ENCODE measurements around the gene CHKA. TPM values are rescaled to one million over a fixed set of nuclear protein-coding genes. Genes with fewer than 3 reads are reported as not detected.

CHKA gene
- polyA plus RNA-seq, 1 of the 3 experiments (the other 2 are of a cell fraction) = 12.3 TPM

GRCh38 chr11:68066742-68067141 is 54.4 kb downstream of the CHKA start:
- H3K27me3 ChIP-seq (ENCODE audit: insufficient read depth) = no peaks in the 10 kb centered on the region
- no peaks in the 10 kb centered on the region for H3K9me2 ChIP-seq
- no peak overlapping the region for H3K9ac ChIP-seq
- POLR2A ChIA-PET = no interaction called here
- CTCF ChIA-PET = no interaction called here
- no peaks in the 10 kb centered on the region for H3K79me2 ChIP-seq (ENCODE audit: insufficient read depth)
- no peak overlapping the region for H3K27ac ChIP-seq (ENCODE audit: low read depth in 2 of 2, low read length in 1 of 2)
- TF ChIP-seq FOSL2 (IDR thresholded peaks at IDR 0.05; ENCODE audit: borderline replicate concordance, low read depth) (no peak), TEAD4 (IDR thresholded peaks at IDR 0.05; ENCODE audit: borderline replicate concordance, insufficient read depth) (no peak), POLR2AphosphoS5 (IDR thresholded peaks at IDR 0.05; ENCODE audit: low read depth, low read length) (no peak), NFIC (IDR thresholded peaks at IDR 0.05; ENCODE audit: borderline replicate concordance) (no peak), FOXM1 (IDR thresholded peaks at IDR 0.05; ENCODE audit: low read depth) (no peak), TCF12 (IDR thresholded peaks at IDR 0.05) (no peak), MXI1 (IDR thresholded peaks at IDR 0.05; ENCODE audit: low read depth, low read length) (no peak)
- H3K36me3 ChIP-seq (replicated peaks in 1 of 2; ENCODE audit: control insufficient read depth in 1 of 2, insufficient read depth in 2 of 2, low read length in 1 of 2) = peaks cover 32 to 44% of the 10 kb centered on the region in 2 experiments
- WGBS (ENCODE audit: low lambda C conversion rate) = no CpG with 5 or more reads among the region's 3 CpGs
- no peaks in the 10 kb centered on the region for H4K20me1 ChIP-seq (ENCODE audit: insufficient read depth)
- no peak overlapping the region for H2AFZ ChIP-seq (ENCODE audit: low read depth)
- H3K4me3 ChIP-seq (ENCODE audit: low read depth in 2 of 2, low read length in 1 of 2) = no peak overlapping the region
- no peak overlapping the region for H3K4me2 ChIP-seq
- no peaks in the 10 kb centered on the region for H3K4me1 ChIP-seq (ENCODE audit: control insufficient read depth in 1 of 2, insufficient read depth in 2 of 2, low read depth in 1 of 2, low read length in 1 of 2)
- no peaks in the 10 kb centered on the region for H3F3A ChIP-seq (replicated peaks; ENCODE audit: insufficient read depth)
- DNase-seq = no peak
- no peaks in the 10 kb centered on the region for H3K9me3 ChIP-seq

- Histone ChIP-seq H3K27me3 (ENCODE audit: insufficient read depth) (no peaks in the 10 kb centered on the region), H3K9ac (no peak overlapping the region), H3F3A (replicated peaks; ENCODE audit: insufficient read depth) (no peaks in the 10 kb centered on the region), H3K4me2 (no peak overlapping the region), H3K9me2 (no peaks in the 10 kb centered on the region), H3K9me3 (no peaks in the 10 kb centered on the region), H2AFZ (ENCODE audit: low read depth) (no peak overlapping the region), H3K4me3 (ENCODE audit: low read depth in 2 of 2, low read length in 1 of 2) (no peak overlapping the region), H4K20me1 (ENCODE audit: insufficient read depth) (no peaks in the 10 kb centered on the region), H3K27ac (ENCODE audit: low read depth in 2 of 2, low read length in 1 of 2) (no peak overlapping the region), H3K79me2 (ENCODE audit: insufficient read depth) (no peaks in the 10 kb centered on the region), H3K4me1 (ENCODE audit: control insufficient read depth in 1 of 2, insufficient read depth in 2 of 2, low read depth in 1 of 2, low read length in 1 of 2) (no peaks in the 10 kb centered on the region), H3K36me3 (replicated peaks in 1 of 2; ENCODE audit: control insufficient read depth in 1 of 2, insufficient read depth in 2 of 2, low read length in 1 of 2) (peaks cover 37 to 50% of the 10 kb centered on the region in 2 experiments)
- ChIA-PET POLR2A (no interaction called here), CTCF (no interaction called here)
- TF ChIP-seq TAF1 (IDR thresholded peaks at IDR 0.05; ENCODE audit: borderline replicate concordance, low read depth, low read length) (no peak), SIN3A (IDR thresholded peaks at IDR 0.05; ENCODE audit: borderline replicate concordance, low read depth, low read length) (no peak), NFIC (IDR thresholded peaks at IDR 0.05; ENCODE audit: borderline replicate concordance) (no peak), ELF1 (IDR thresholded peaks at IDR 0.05) (no peak), TEAD4 (IDR thresholded peaks at IDR 0.05; ENCODE audit: borderline replicate concordance, insufficient read depth) (no peak), CHD2 (IDR thresholded peaks at IDR 0.05; ENCODE audit: low read length, partially characterized antibody) (no peak), REST (IDR thresholded peaks at IDR 0.05; ENCODE audit: low read depth, low read length) (no peak), SMC3 (IDR thresholded peaks at IDR 0.05; ENCODE audit: low read depth, low read length) (no peak), EP300 (IDR thresholded peaks at IDR 0.05; ENCODE audit: borderline replicate concordance in 1 of 2, low read depth in 1 of 2, low read length in 1 of 2) (no peak), FOXM1 (IDR thresholded peaks at IDR 0.05; ENCODE audit: low read depth) (no peak), GABPA (IDR thresholded peaks at IDR 0.05; ENCODE audit: low read depth) (no peak), TCF12 (IDR thresholded peaks at IDR 0.05) (no peak)
- TF ChIP-seq, protein P1, sequence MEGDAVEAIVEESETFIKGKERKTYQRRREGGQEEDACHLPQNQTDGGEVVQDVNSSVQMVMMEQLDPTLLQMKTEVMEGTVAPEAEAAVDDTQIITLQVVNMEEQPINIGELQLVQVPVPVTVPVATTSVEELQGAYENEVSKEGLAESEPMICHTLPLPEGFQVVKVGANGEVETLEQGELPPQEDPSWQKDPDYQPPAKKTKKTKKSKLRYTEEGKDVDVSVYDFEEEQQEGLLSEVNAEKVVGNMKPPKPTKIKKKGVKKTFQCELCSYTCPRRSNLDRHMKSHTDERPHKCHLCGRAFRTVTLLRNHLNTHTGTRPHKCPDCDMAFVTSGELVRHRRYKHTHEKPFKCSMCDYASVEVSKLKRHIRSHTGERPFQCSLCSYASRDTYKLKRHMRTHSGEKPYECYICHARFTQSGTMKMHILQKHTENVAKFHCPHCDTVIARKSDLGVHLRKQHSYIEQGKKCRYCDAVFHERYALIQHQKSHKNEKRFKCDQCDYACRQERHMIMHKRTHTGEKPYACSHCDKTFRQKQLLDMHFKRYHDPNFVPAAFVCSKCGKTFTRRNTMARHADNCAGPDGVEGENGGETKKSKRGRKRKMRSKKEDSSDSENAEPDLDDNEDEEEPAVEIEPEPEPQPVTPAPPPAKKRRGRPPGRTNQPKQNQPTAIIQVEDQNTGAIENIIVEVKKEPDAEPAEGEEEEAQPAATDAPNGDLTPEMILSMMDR (IDR thresholded peaks at IDR 0.05) = no peak
- TF ChIP-seq, protein P2, sequence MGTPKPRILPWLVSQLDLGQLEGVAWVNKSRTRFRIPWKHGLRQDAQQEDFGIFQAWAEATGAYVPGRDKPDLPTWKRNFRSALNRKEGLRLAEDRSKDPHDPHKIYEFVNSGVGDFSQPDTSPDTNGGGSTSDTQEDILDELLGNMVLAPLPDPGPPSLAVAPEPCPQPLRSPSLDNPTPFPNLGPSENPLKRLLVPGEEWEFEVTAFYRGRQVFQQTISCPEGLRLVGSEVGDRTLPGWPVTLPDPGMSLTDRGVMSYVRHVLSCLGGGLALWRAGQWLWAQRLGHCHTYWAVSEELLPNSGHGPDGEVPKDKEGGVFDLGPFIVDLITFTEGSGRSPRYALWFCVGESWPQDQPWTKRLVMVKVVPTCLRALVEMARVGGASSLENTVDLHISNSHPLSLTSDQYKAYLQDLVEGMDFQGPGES (IDR thresholded peaks at IDR 0.05; ENCODE audit: low read depth, low read length) = no peak
- 77% methylated on average over 5 of the region's 5 CpGs for WGBS (ENCODE audit: low lambda C conversion rate)
- DNase-seq = no peak
These were observed 55.3 kb downstream of the CHKA start for GRCh38 chr11:68065841-68066240.

Measured in SK-N-SH (cell line).